Activated B cell treated with CpG ODN at 0.5 μM for 24 hours (primary cell): Measurements from ENCODE around the gene AP2A1. TPM values are rescaled to one million over a fixed set of nuclear protein-coding genes. Genes with fewer than 3 reads are reported as not detected.

Experiments
- ATAC-seq: fragments of 200-7000 bp; cut with Tn5 transposase; one replicate; pipeline ENCODE4 v1.10.0; 2021; ENCODE audit warnings: low read depth, mild to moderate bottlenecking, moderate library complexity
- CTCF ChIA-PET: fragments of 350-600 bp; sonication (Branson Sonifier 250); formaldehyde crosslinking; loops from one replicate; lab custom pipeline; 2021; ENCODE audit warnings: antibody characterized with exemption; lab: Charles Lee
- POLR2A ChIA-PET: fragments of 350-600 bp; sonication (Branson Sonifier 250); formaldehyde crosslinking; loops from one replicate; lab custom pipeline; 2021; ENCODE audit warnings: antibody characterized with exemption; lab: Charles Lee
- DNase-seq: peaks from one replicate; pipeline ENCODE4 v3.0.0; 2022
- H3K27ac Mint-ChIP-seq: one replicate; pipeline ENCODE4 v1.8.0; 2020; ENCODE audit warnings: mixed read lengths
- H3K27me3 Mint-ChIP-seq: one replicate; pipeline ENCODE4 v1.8.0; 2021; ENCODE audit warnings: mixed read lengths
- H3K36me3 Mint-ChIP-seq: one replicate; pipeline ENCODE4 v1.8.0; 2021; ENCODE audit warnings: low read depth, mixed read lengths
- H3K4me1 Mint-ChIP-seq: one replicate; pipeline ENCODE4 v1.8.0; 2021; ENCODE audit warnings: mixed read lengths
- H3K4me3 Mint-ChIP-seq: one replicate; pipeline ENCODE4 v1.8.0; 2020; ENCODE audit warnings: mild to moderate bottlenecking, mixed read lengths
- H3K9me3 Mint-ChIP-seq: one replicate; pipeline ENCODE4 v1.8.0; 2020; ENCODE audit warnings: mixed read lengths
- CTCF ChIP-seq: fragments of 200-600 bp; IDR thresholded peaks from one replicate; pipeline ENCODE4 v1.8.0; 2022; ENCODE audit warnings: antibody characterized with exemption, mild to moderate bottlenecking
- intact Hi-C: fragments of 100-400 bp; cut with micrococcal nuclease; formaldehyde crosslinking; loops from one replicate; pipeline ENCODE4 v1.15.1; 2024
- total RNA-seq: library from RNA; stranded (reverse); gene quantifications from 2 replicates; pipeline ENCODE4 v1.2.3, GENCODE V29; 2022

Gene AP2A1
- total RNA-seq, 1 donor from 2014 or later: 60.6 TPM

GRCh38 chr19:49850487-49851342 is 83.9 kb downstream of the AP2A1 start, which contains the start of gene PTOV1:
Gene PTOV1 (plus strand): TSS chr19:49851159.
- peaks cover 2% of the 10 kb centered on the region for H3K9me3 Mint-ChIP-seq
- H3K4me3 Mint-ChIP-seq: peak within 1 kb of the TSS; percentile 92
- peak; percentile 84 for ATAC-seq
- no peaks in the 10 kb centered on the region for H3K27me3 Mint-ChIP-seq
- H3K36me3 Mint-ChIP-seq: peaks cover 8% of the 10 kb centered on the region
- DNase-seq: peak; percentile 96
- H3K27ac Mint-ChIP-seq: peak within 1 kb of the TSS; percentile 95
- intact Hi-C loops: loop anchor here (1.0 kb wide), 6 partner anchors 17 to 84 kb away; partner anchors contain the start of genes ATF5, FUZ, MED25 and NUP62
- H3K4me1 Mint-ChIP-seq: peaks cover 56% of the 10 kb centered on the region
- no peak for TF ChIP-seq CTCF
- ChIA-PET POLR2A (interaction anchor here (0.6 to 2.9 kb wide), 23 partner anchors 9 to 833 kb away, joined by 3 to 62 read pairs (median 5); partner anchors contain the start of genes AKT1S1, AP2A1, ATF5 and FUZ), CTCF (interaction anchor here (1.1 kb wide), 2 partner anchors 32 to 40 kb away, joined by 3 to 4 read pairs; partner anchors contain the start of gene MED25)

GRCh38 chr19:49851456-49852259 is 84.9 kb downstream of the AP2A1 start:
- intact Hi-C loops: loop anchor here (1.0 kb wide), 1 partner anchor 78 kb away; the partner anchor contains the start of genes ATF5 and NUP62
- peak overlapping the region; percentile 83 for H3K4me3 Mint-ChIP-seq
- DNase-seq: peak; percentile 35
- ChIA-PET POLR2A (interaction anchor here (0.5 to 2.9 kb wide), 12 partner anchors 8 to 1698 kb away, joined by 3 to 62 read pairs (median 8); partner anchors contain the start of genes AKT1S1, AP2A1, ATF5 and FUZ), CTCF (no interaction called here)
- peak overlapping the region; percentile 79 for H3K27ac Mint-ChIP-seq
- peaks cover 16% of the 10 kb centered on the region for H3K36me3 Mint-ChIP-seq
- no peaks in the 10 kb centered on the region for H3K27me3 Mint-ChIP-seq
- H3K9me3 Mint-ChIP-seq: peaks cover 2% of the 10 kb centered on the region
- no peak for TF ChIP-seq CTCF
- peaks cover 53% of the 10 kb centered on the region for H3K4me1 Mint-ChIP-seq
- peak; percentile 8 for ATAC-seq

- TF ChIP-seq CTCF: no peak
- intact Hi-C loops: no loop called here
- H3K4me3 Mint-ChIP-seq: peak overlapping the region; percentile 83
- ChIA-PET POLR2A (interaction anchor here (0.8 to 2.9 kb wide), 5 partner anchors 9 to 25 kb away, joined by 4 to 62 read pairs (median 6); partner anchors contain the start of genes AKT1S1, PNKP and TBC1D17), CTCF (no interaction called here)
- peaks cover 23% of the 10 kb centered on the region for H3K36me3 Mint-ChIP-seq
- H3K9me3 Mint-ChIP-seq: peaks cover 2% of the 10 kb centered on the region
- H3K4me1 Mint-ChIP-seq: peaks cover 51% of the 10 kb centered on the region
- ATAC-seq: no peak
- peak overlapping the region; percentile 22 for H3K27ac Mint-ChIP-seq
- DNase-seq: no peak
- no peaks in the 10 kb centered on the region for H3K27me3 Mint-ChIP-seq
Observed at GRCh38 chr19:49852631-49853126, 85.9 kb downstream of the AP2A1 start.

GRCh38 chr19:49853852-49854377 is 87.1 kb downstream of the AP2A1 start:
- POLR2A ChIA-PET: interaction anchor here (0.5 to 2.2 kb wide), 9 partner anchors 8 to 240 kb away, joined by 3 to 9 read pairs (median 5); partner anchors contain the start of genes AKT1S1, FUZ, PNKP and TBC1D17
- Mint-ChIP-seq H3K9me3 (peaks cover 2% of the 10 kb centered on the region), H3K4me1 (peaks cover 40% of the 10 kb centered on the region), H3K36me3 (peaks cover 35% of the 10 kb centered on the region), H3K27me3 (no peaks in the 10 kb centered on the region), H3K4me3 (peak overlapping the region; percentile 24), H3K27ac (peak overlapping the region; percentile 43)
- ATAC-seq: no peak
- TF ChIP-seq CTCF: no peak
- intact Hi-C loops: no loop called here
- no peak for DNase-seq
- CTCF ChIA-PET: no interaction called here
